Measurements from ENCODE around the gene XK. TPM values are rescaled to one million over a fixed set of nuclear protein-coding genes. Genes with fewer than 3 reads are reported as not detected.

The XK gene
- total and polyA plus RNA-seq, 9 of the 15 experiments (the other 6 are each of a cell fraction or from before 2014, with no cell fraction given), result 4.0 to 21.6 (median 11.6) TPM

DNA sequence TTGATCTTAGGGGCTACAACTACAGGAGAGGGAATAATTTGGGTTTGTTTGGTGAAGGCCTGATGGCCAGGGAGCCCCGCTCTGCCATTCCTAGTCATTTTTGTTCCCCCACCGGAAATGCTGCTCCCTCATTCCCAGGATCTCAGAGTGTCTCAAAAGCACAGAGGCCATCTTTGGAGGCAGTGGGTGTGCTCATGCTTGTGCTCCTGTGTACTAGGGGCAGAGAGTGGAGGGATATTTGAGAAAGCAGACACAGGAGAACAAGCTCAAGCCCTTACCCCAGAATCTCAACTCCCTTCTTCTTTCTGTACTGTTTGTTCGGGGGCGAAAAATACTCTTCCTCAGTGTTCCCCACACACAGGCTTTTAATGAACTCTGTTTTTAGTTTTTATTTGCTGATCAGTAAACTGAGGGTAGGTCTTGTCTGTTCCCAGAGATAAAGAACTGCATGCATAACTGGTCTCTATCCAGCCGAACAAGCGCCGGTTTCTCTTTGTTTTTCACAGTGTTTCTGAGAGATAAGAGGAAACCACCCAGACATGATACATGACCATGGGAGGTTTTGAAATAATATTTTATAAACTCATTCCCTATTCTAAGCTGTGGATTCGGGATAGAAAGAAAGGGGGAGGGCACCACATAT lies 32.9 kb upstream of the XK start (continued):
- TF ChIP-seq SRSF9 (IDR thresholded peaks at IDR 0.05; ENCODE audit: borderline replicate concordance, low read depth, low read length), result no peak
- peak; percentile 34 for TF ChIP-seq SMAD1 (IDR thresholded peaks at IDR 0.05; ENCODE audit: low read depth, low read length, partially characterized antibody)
- TF ChIP-seq ZNF165 (CRISPR knock-in tag; IDR thresholded peaks at IDR 0.05; ENCODE audit: borderline replicate concordance), result no peak
- no peak for TF ChIP-seq JUNB (CRISPR knock-in tag; conservative IDR thresholded peaks at IDR 0.05)
- TF ChIP-seq, protein P1, sequence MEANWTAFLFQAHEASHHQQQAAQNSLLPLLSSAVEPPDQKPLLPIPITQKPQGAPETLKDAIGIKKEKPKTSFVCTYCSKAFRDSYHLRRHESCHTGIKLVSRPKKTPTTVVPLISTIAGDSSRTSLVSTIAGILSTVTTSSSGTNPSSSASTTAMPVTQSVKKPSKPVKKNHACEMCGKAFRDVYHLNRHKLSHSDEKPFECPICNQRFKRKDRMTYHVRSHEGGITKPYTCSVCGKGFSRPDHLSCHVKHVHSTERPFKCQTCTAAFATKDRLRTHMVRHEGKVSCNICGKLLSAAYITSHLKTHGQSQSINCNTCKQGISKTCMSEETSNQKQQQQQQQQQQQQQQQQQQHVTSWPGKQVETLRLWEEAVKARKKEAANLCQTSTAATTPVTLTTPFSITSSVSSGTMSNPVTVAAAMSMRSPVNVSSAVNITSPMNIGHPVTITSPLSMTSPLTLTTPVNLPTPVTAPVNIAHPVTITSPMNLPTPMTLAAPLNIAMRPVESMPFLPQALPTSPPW (CRISPR knock-in tag; IDR thresholded peaks at IDR 0.05), result no peak
- TF ChIP-seq HDAC1 (IDR thresholded peaks at IDR 0.05), result no peak
- TF ChIP-seq LCOR (CRISPR knock-in tag; IDR thresholded peaks at IDR 0.05), result no peak
- TF ChIP-seq, protein P2, sequence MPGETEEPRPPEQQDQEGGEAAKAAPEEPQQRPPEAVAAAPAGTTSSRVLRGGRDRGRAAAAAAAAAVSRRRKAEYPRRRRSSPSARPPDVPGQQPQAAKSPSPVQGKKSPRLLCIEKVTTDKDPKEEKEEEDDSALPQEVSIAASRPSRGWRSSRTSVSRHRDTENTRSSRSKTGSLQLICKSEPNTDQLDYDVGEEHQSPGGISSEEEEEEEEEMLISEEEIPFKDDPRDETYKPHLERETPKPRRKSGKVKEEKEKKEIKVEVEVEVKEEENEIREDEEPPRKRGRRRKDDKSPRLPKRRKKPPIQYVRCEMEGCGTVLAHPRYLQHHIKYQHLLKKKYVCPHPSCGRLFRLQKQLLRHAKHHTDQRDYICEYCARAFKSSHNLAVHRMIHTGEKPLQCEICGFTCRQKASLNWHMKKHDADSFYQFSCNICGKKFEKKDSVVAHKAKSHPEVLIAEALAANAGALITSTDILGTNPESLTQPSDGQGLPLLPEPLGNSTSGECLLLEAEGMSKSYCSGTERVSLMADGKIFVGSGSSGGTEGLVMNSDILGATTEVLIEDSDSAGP (CRISPR knock-in tag; IDR thresholded peaks at IDR 0.05), result no peak
- TF ChIP-seq SMARCC2 (IDR thresholded peaks at IDR 0.05; ENCODE audit: low read depth), result peak; percentile 61; the same call in 1 of the 2 replicates
- peak; percentile 90 for TF ChIP-seq TCF3 (CRISPR knock-in tag; IDR thresholded peaks at IDR 0.05)
- TF ChIP-seq RBM17 (IDR thresholded peaks at IDR 0.05; ENCODE audit: borderline replicate concordance, low read depth, low read length), result no peak
- no peak for TF ChIP-seq MAFF (IDR thresholded peaks at IDR 0.05; ENCODE audit: low read length)
- no peak for TF ChIP-seq ZNF584 (CRISPR knock-in tag; IDR thresholded peaks at IDR 0.05; ENCODE audit: low read depth)
- TF ChIP-seq KLF16 (IDR thresholded peaks at IDR 0.05), result peak; percentile 74
- no peak for TF ChIP-seq JUN (IDR thresholded peaks at IDR 0.05; ENCODE audit: borderline replicate concordance, low read depth, low read length)
- TF ChIP-seq JUN (CRISPR knock-in tag; IDR thresholded peaks at IDR 0.05; ENCODE audit: borderline replicate concordance), result no peak
- TF ChIP-seq, protein P3, sequence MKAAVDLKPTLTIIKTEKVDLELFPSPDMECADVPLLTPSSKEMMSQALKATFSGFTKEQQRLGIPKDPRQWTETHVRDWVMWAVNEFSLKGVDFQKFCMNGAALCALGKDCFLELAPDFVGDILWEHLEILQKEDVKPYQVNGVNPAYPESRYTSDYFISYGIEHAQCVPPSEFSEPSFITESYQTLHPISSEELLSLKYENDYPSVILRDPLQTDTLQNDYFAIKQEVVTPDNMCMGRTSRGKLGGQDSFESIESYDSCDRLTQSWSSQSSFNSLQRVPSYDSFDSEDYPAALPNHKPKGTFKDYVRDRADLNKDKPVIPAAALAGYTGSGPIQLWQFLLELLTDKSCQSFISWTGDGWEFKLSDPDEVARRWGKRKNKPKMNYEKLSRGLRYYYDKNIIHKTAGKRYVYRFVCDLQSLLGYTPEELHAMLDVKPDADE (conservative IDR thresholded peaks at IDR 0.05; ENCODE audit: control insufficient read depth, low read depth, low read length), result no peak
- TF ChIP-seq KHSRP (IDR thresholded peaks at IDR 0.05), result 0 out of 2 replicates have a peak, but pooled peaks have one; percentile 57
- TF ChIP-seq U2AF1 (optimal IDR thresholded peaks at IDR 0.05; ENCODE audit: low read depth, low read length), result no peak
- TF ChIP-seq GATA2 (CRISPR knock-in tag; IDR thresholded peaks at IDR 0.05), result peak; percentile 50; the same call in 1 of the 2 replicates
- TF ChIP-seq MYNN (IDR thresholded peaks at IDR 0.05), result no peak
- no peak for TF ChIP-seq MYNN (CRISPR knock-in tag; IDR thresholded peaks at IDR 0.05)
- TF ChIP-seq NCOR1 (IDR thresholded peaks at IDR 0.05), result peak; percentile 91
- TF ChIP-seq NFIC (IDR thresholded peaks at IDR 0.05), result peak; percentile 77
- TF ChIP-seq SOX6 (IDR thresholded peaks at IDR 0.05), result peak; percentile 89
- TF ChIP-seq ILF3 (IDR thresholded peaks at IDR 0.05; ENCODE audit: borderline replicate concordance), result no peak
- TF ChIP-seq NCOA1 (IDR thresholded peaks at IDR 0.05; ENCODE audit: low read depth), result peak; percentile 65; the same call in 1 of the 2 replicates
- no peak for TF ChIP-seq YBX1 (IDR thresholded peaks at IDR 0.05)
- no peak for TF ChIP-seq WHSC1 (IDR thresholded peaks at IDR 0.05; ENCODE audit: low read length)

Measured in K562 (cell line).